KOPT-K1 (cell line): ENCODE results near the gene CYP3A7.
"Not testable (repeated sequence)": the region's sequence is repeated elsewhere in the genome, so short reads cannot be mapped to it uniquely, and the experiment has no call there.

Experiments used
- H3K27ac ChIP-seq: fragments of 200-600 bp; sonication (generic); 2 replicates; pipeline ENCODE4 v1.5.1; 2016; ENCODE audit warnings: antibody characterized with exemption, mild to moderate bottlenecking, low read depth, low read length; ENCODE audit not compliant: poor library complexity, severe bottlenecking
- H3K36me3 ChIP-seq: fragments of 200-600 bp; sonication (generic); 2 replicates; pipeline ENCODE4 v1.5.1; 2017; ENCODE audit warnings: antibody characterized with exemption, mild to moderate bottlenecking, low read length, moderate library complexity; ENCODE audit not compliant: insufficient read depth
- H3K9me3 ChIP-seq: fragments of 200-600 bp; sonication (generic); 2 replicates; pipeline ENCODE4 v1.5.1; 2017; ENCODE audit warnings: antibody characterized with exemption, low read length, mild to moderate bottlenecking; ENCODE audit not compliant: insufficient read depth, poor library complexity, severe bottlenecking

Gene CYP3A7

GRCh38 chr7:99731638-99732374 lies 3.2 kb downstream of the CYP3A7 start:
- Histone ChIP-seq H3K27ac (no peak overlapping the region), H3K9me3 (no peaks in the 10 kb centered on the region), H3K36me3 (no peaks in the 10 kb centered on the region)

- Histone ChIP-seq H3K9me3 (no peaks in the 10 kb centered on the region), H3K36me3 (no peaks in the 10 kb centered on the region)
These were observed 4.0 kb downstream of the CYP3A7 start for GRCh38 chr7:99730992-99731391.

GRCh38 chr7:99730238-99730810 lies 4.7 kb downstream of the CYP3A7 start:
- Histone ChIP-seq H3K36me3 (no peaks in the 10 kb centered on the region), H3K27ac (no peak overlapping the region)

More at GRCh38 chr7:99730992-99731391, 4.0 kb downstream of the CYP3A7 start:
- H3K27ac ChIP-seq, result no peak overlapping the region

GRCh38 chr7:99729486-99730237 lies 5.3 kb downstream of the CYP3A7 start:
- no peaks in the 10 kb centered on the region for H3K9me3 ChIP-seq
- H3K27ac ChIP-seq, result no peak overlapping the region
- H3K36me3 ChIP-seq, result no peaks in the 10 kb centered on the region

More at GRCh38 chr7:99730238-99730810, 4.7 kb downstream of the CYP3A7 start:
- H3K9me3 ChIP-seq, result no peaks in the 10 kb centered on the region

- H3K27ac ChIP-seq, result no peak overlapping the region
- H3K9me3 ChIP-seq, result no peaks in the 10 kb centered on the region
- H3K36me3 ChIP-seq, result no peaks in the 10 kb centered on the region
These were observed 6.4 kb downstream of the CYP3A7 start for GRCh38 chr7:99728615-99729014.

GRCh38 chr7:99723201-99723600 lies 11.8 kb downstream of the CYP3A7 start:
- not testable (repeated sequence) for H3K9me3 ChIP-seq, H3K27ac ChIP-seq, H3K36me3 ChIP-seq

GRCh38 chr7:99720800-99721595 lies 14.0 kb downstream of the CYP3A7 start:
- Histone ChIP-seq H3K9me3 (no peaks in the 10 kb centered on the region), H3K27ac (no peak overlapping the region), H3K36me3 (no peaks in the 10 kb centered on the region)

GRCh38 chr7:99719996-99720769 lies 14.8 kb downstream of the CYP3A7 start:
- Histone ChIP-seq H3K9me3 (no peaks in the 10 kb centered on the region), H3K36me3 (no peaks in the 10 kb centered on the region), H3K27ac (no peak overlapping the region)

GRCh38 chr7:99713995-99714570 lies 20.9 kb downstream of the CYP3A7 start:
- peaks cover 6% of the 10 kb centered on the region for H3K9me3 ChIP-seq
- no peaks in the 10 kb centered on the region for H3K36me3 ChIP-seq
- H3K27ac ChIP-seq, result no peak overlapping the region

- H3K9me3 ChIP-seq, result peaks cover 5% of the 10 kb centered on the region
- no peaks in the 10 kb centered on the region for H3K36me3 ChIP-seq
- H3K27ac ChIP-seq, result no peak overlapping the region
These were observed 25.0 kb downstream of the CYP3A7 start for GRCh38 chr7:99709838-99710578.

- Histone ChIP-seq H3K27ac (no peak overlapping the region), H3K36me3 (no peaks in the 10 kb centered on the region), H3K9me3 (no peaks in the 10 kb centered on the region)
These were observed 25.7 kb downstream of the CYP3A7 start for GRCh38 chr7:99709260-99709659.

- H3K27ac ChIP-seq, result no peak overlapping the region
- no peaks in the 10 kb centered on the region for H3K36me3 ChIP-seq
- no peaks in the 10 kb centered on the region for H3K9me3 ChIP-seq
These were observed 27.9 kb downstream of the CYP3A7 start for GRCh38 chr7:99707096-99707495.

GRCh38 chr7:99699946-99700345 lies 35.0 kb downstream of the CYP3A7 start:
- no peak overlapping the region for H3K27ac ChIP-seq
- no peaks in the 10 kb centered on the region for H3K36me3 ChIP-seq
- no peaks in the 10 kb centered on the region for H3K9me3 ChIP-seq
